Measurements from ENCODE around the gene MRPL4. TPM values are rescaled to one million over a fixed set of nuclear protein-coding genes. Genes with fewer than 3 reads are reported as not detected.

MRPL4 gene
- total RNA-seq, 1 experiment from 2014 or later = 99.3 TPM

- Histone ChIP-seq H3K4me1 (ENCODE audit: insufficient read depth, low read length) (no peaks in the 10 kb centered on the region), H3K23me2 (ENCODE audit: insufficient read length, low read depth, low read length, poor library complexity, severe bottlenecking) (peaks cover 21% of the 10 kb centered on the region), H3K79me1 (ENCODE audit: insufficient read depth, low read depth, low read length, poor library complexity, severe bottlenecking) (no peaks in the 10 kb centered on the region), H4K8ac (replicated peaks; ENCODE audit: insufficient read length, low read depth, low read length) (no peak overlapping the region), H3K79me2 (ENCODE audit: insufficient read depth, low read length) (no peaks in the 10 kb centered on the region), H2BK120ac (ENCODE audit: low read depth, low read length, poor library complexity, severe bottlenecking) (no peak overlapping the region), H4K91ac (ENCODE audit: insufficient read length, low read depth, low read length) (no peak overlapping the region), H2AFZ (ENCODE audit: low read length) (no peak overlapping the region), H3K27me3 (ENCODE audit: insufficient read depth, low read length) (peaks cover 14% of the 10 kb centered on the region; the same call in 1 of the 2 replicates), H3K27ac (ENCODE audit: insufficient read length, low read depth, low read length) (no peak overlapping the region), H3T11ph (ENCODE audit: low read length) (no peak overlapping the region), H3K4ac (ENCODE audit: low read depth, low read length) (no peak overlapping the region), H2BK20ac (ENCODE audit: low read depth, low read length, poor library complexity, severe bottlenecking) (no peak overlapping the region), H3K18ac (ENCODE audit: insufficient read length, low read depth, low read length) (no peak overlapping the region), H3K9me3 (ENCODE audit: control insufficient read depth, low read depth, low read length) (no peaks in the 10 kb centered on the region), H4K5ac (ENCODE audit: insufficient read length, low read depth, low read length) (no peak overlapping the region), H3K23ac (ENCODE audit: insufficient read length, low read depth, low read length) (no peak overlapping the region), H4K20me1 (ENCODE audit: control insufficient read depth, insufficient read depth, insufficient read length) (no peaks in the 10 kb centered on the region), H3K14ac (ENCODE audit: insufficient read depth, low read length) (no peak overlapping the region), H2BK12ac (ENCODE audit: insufficient read length, low read depth, low read length) (no peak overlapping the region), H2BK15ac (ENCODE audit: low read depth, low read length) (no peak overlapping the region), H3K56ac (ENCODE audit: insufficient read length, low read depth, low read length) (no peak overlapping the region), H2BK5ac (ENCODE audit: insufficient read length, low read length) (no peak overlapping the region), H2AK5ac (ENCODE audit: insufficient read length, low read length) (no peak overlapping the region), H3K9ac (ENCODE audit: extremely low read depth, insufficient read length, low read length) (no peak overlapping the region), H3K4me2 (ENCODE audit: insufficient read depth, insufficient read length, low read length) (no peak overlapping the region)
- Mint-ChIP-seq H3K4me1 (peaks cover 7 to 26% of the 10 kb centered on the region in 2 experiments), H3K9me3 (peaks cover 0 to 3% of the 10 kb centered on the region in 2 experiments; a peak in 2 of 5 replicates), H3K4me3 (no peak overlapping the region), H3K27me3 (ENCODE audit: low read depth) (peaks cover 54% of the 10 kb centered on the region), H3K27ac (no peak overlapping the region; a peak in 1 of 7 replicates), H3K36me3 (ENCODE audit: insufficient read depth in 1 of 3, low read depth in 3 of 3) (peaks cover 0 to 7% (median 0%) of the 10 kb centered on the region in 3 experiments; a peak in 3 of 7 replicates)
- TF ChIP-seq, protein P1, sequence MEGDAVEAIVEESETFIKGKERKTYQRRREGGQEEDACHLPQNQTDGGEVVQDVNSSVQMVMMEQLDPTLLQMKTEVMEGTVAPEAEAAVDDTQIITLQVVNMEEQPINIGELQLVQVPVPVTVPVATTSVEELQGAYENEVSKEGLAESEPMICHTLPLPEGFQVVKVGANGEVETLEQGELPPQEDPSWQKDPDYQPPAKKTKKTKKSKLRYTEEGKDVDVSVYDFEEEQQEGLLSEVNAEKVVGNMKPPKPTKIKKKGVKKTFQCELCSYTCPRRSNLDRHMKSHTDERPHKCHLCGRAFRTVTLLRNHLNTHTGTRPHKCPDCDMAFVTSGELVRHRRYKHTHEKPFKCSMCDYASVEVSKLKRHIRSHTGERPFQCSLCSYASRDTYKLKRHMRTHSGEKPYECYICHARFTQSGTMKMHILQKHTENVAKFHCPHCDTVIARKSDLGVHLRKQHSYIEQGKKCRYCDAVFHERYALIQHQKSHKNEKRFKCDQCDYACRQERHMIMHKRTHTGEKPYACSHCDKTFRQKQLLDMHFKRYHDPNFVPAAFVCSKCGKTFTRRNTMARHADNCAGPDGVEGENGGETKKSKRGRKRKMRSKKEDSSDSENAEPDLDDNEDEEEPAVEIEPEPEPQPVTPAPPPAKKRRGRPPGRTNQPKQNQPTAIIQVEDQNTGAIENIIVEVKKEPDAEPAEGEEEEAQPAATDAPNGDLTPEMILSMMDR (conservative IDR thresholded peaks at IDR 0.05) = no peak
- WGBS (ENCODE audit: extremely low coverage, insufficient read length, low lambda C conversion rate) = no CpG with 5 or more reads among the region's 4 CpGs
- DNase-seq = no peak
Observed at GRCh38 chr19:10285393-10285792, 33.4 kb downstream of the MRPL4 start.

All from H9 (cell line).